Esophagus squamous epithelium (tissue), 4 donors: ENCODE data around the gene FGD4.

Source experiments
- CTCF ChIP-seq, 6 experiments: fragments of 450-650 bp in 4 of 6; fragments of 200-600 bp in 2 of 6; sonication (generic) in 2 of 6; IDR thresholded peaks; one replicate each; pipeline ENCODE4 v1.5.1; 2016 to 2019; ENCODE audit warnings: antibody characterized with exemption in 6 of 6, mild to moderate bottlenecking in 4 of 6, moderate library complexity in 4 of 6
- POLR2A ChIP-seq, 4 donors: fragments of 450-650 bp; IDR thresholded peaks; one replicate each; pipeline ENCODE4 v1.6.1; 2017; ENCODE audit warnings: antibody characterized with exemption in 4 of 4, mild to moderate bottlenecking in 4 of 4, moderate library complexity in 3 of 4

- TF ChIP-seq CTCF (IDR thresholded peaks at IDR 0.05) (no peak), POLR2A (IDR thresholded peaks at IDR 0.05) (no peak)
Observed at GRCh38 chr12:32561931-32562341, 162.6 kb downstream of the FGD4 start.
